HK-2 (cell line): ENCODE data around the gene AUTS2.

Source experiments
- DNase-seq: peaks from one replicate; pipeline ENCODE4 v3.0.0-alpha.2; 2018; ENCODE audit not compliant: unreplicated experiment

AUTS2 gene

DNA sequence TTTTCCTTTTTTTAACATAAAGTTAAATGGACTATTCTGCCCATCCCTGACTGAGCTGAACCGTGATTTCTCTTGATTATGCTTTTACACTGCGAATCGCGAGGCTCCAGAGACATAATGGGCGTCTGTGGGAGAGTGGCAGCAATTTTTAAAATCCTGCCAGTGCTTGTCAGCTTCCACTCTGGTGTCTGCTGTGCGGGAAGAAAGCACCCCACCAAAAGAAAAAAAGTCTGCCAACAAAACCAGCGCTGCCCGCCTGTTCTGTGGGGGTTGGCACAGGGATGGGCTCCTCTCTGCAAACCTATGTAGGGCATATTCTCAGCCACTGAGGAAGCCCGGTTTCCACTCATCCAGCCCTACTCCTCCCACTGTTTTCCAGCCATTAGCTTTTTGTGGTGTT, 941.3 kb downstream of the AUTS2 start:
- no peak for DNase-seq

- DNase-seq: no peak
Observed at GRCh38 chr7:70540641-70541040, 942.4 kb downstream of the AUTS2 start.

DNA sequence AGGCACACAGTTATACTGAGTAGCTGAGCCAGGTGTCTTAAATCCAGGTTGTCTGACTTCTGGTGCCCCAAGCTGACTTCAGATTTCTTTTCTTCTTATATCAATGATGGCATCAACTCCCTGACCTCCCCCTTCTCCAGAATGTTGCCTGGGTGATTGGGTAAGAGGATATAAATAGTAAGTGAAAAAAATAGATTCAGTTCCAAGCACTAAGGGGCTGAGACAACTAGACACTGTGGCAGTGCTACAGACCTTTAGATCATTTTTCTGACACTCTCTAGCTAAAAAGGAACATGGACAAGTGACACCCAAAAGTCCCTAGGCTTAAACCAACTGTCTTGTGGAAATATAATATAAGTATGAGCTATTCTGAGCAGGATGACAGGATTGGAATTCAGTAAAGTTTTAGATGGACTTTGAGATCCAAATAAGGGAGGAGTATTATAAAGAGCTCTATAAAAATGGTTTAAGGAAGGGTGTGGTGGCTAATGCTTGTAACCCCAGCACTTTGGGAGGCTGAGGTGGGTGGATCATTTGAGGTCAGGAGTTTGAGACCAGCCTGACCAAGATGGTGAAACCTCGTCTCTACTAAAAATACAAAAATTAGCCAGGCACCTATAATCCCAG, 944.6 kb downstream of the AUTS2 start:
- DNase-seq: no peak

GRCh38 chr7:70544016-70544415, 945.7 kb downstream of the AUTS2 start:
- DNase-seq: no peak

- no peak for DNase-seq
Observed at GRCh38 chr7:70545214-70545613, 946.9 kb downstream of the AUTS2 start.

DNA sequence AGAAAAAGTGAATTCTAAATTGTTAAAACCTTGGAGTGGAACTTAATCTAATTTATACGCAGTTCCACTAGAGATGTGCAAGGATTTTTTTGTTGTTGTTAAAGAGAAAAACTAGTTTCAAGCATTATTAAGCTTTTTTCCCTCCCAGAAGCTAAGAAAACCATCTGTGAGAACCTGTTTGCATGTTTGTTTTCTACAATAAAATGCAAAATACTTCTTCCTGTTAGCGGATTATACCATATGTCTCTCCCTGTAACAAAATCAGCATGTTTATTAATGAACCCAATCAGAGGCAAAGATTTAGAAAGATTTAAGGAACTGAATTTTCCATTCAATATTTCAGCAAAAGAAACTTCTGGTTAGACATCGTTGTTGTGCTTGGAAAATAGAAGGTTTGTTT, 953.9 kb downstream of the AUTS2 start:
- DNase-seq: no peak

GRCh38 chr7:70553364-70553763, 955.1 kb downstream of the AUTS2 start:
- DNase-seq: no peak

DNA sequence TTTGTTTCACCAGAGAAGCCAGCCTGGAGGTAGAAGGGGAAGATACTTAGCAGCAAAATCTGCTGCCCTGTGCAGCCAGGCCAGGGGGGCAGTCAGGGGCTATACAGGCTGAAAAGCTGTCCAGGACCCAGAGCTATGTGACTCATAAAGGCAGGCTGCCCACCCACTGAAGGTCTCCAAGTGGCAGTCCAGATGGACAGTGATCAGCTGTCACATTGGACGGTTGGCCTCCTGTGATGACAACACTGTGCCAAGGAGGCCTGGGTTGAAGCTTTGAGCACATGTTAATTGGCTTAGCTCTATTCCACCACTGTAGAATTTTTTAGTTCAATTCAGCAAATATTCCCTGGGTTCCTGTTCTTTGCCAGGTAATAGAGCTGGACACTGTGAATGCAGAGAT, 956.4 kb downstream of the AUTS2 start:
- DNase-seq: no peak

DNA sequence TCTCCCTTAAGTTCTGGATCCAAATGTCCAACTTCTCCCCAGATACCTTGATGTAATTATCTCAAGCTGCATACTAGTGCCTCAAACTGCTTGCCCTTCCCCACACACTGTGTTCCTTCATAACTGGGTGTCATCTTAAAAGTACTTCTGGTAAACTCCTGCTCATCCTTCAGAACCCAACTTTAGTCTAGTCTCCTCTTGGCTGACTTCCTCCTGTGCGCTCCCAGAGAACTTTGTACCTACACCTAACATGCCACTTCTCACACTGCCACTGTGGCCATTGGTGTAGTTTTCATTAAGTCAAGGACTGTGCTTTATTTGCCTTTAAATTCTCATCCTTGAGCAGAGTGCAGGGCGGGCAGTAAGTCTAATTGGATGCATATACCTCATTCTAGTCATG, 958.5 kb downstream of the AUTS2 start:
- DNase-seq: no peak

- no peak for DNase-seq
Observed at GRCh38 chr7:70557338-70557737, 959.1 kb downstream of the AUTS2 start.

DNA sequence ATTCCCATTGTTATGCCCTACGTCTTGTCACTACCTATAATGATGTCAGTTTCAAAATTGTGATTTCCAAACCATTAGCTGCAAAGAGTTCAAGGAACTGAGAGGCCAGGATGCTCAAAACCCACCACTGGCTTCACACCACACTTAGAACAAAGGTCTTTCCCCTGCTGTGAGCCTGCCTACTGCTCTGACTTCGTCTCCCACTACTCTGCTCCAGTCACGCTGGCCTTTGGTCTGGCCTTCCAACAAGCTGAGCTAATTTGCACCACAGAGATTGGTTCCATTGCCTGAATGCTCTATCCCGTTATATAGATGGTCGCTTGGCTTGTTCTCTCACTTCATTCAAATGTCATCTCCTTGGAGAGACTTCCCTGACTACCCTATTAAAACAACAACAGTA, 961.5 kb downstream of the AUTS2 start:
- DNase-seq: no peak

DNA sequence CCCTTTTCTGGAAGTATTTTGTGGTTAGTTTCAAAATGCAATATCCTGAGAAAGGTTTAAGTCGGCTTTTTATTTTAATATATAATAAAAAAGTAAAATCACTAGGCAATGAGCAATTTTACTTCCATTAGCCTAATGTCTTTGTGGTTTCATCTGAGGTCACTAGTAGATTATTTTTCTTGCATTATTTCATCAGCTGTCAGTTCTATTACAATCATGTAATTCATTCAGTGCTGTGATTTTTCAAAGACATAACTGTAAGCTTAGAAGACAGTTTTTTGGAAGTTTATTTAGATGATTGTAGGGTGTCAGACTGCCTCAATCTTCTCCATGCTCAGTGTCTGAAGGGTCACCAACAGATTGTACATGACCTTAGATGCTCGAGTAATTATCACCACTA, 965.7 kb downstream of the AUTS2 start:
- no peak for DNase-seq

DNA sequence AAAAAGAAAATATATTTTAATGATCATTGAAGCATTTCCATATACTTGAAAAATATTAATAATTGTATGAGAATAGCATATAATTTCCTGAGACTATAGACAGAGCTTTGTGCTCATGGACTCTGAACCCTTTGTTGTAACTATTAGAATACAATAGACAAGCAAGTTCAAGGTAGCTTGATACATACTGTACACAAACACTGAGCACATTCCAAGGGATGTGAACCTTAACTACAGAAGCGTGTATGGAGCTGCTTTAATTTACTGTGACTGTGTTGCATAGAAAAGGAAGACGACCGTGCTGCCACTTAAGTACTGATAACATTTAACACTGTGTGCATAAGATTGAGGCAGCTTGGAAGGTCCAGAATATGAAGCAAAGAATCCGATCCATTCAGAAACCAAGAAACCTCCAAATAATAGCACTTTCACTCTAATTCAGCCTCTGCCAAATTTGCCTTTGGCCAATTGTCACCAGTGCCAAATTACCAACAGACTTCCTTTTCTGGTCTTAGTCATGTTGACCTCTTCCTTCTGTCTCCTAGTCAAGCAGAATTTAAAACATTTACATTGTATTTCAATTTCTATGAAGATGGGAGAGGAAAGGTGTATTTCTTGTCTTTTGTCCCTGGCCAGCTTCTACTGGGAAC, 967.6 kb downstream of the AUTS2 start:
- DNase-seq: no peak

- no peak for DNase-seq
Observed at GRCh38 chr7:70566671-70567070, 968.4 kb downstream of the AUTS2 start.

DNA sequence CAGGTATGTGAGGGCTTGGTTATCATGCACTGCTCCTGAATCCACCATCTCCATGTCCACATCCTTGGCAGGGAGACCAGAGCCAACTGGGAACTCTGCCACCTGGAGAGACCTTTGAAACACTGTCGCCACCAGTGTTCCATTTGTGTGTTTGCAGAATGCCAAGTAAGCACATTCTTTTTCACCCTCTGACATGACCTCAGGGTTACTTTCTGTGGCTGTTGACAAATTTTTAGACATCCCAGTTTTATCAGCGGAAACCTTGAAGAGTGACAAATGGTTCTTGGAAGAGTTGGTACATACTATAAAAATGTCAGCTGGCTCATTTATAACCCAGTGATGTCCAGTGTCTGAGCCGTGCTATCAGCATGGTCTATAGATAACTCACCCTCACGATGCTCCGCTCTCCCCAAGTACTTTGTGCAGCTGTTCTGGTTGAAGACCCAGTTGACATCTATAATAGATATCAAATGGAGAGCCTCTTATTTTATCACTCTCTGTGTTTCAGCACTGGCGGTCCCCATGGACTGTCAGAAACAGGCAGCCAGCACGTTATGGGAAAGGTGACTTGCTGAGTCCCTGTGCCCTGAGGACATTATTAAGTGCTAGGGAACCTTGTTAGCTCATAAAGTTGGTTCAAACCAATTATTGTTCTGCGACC, 970.5 kb downstream of the AUTS2 start:
- no peak for DNase-seq

DNA sequence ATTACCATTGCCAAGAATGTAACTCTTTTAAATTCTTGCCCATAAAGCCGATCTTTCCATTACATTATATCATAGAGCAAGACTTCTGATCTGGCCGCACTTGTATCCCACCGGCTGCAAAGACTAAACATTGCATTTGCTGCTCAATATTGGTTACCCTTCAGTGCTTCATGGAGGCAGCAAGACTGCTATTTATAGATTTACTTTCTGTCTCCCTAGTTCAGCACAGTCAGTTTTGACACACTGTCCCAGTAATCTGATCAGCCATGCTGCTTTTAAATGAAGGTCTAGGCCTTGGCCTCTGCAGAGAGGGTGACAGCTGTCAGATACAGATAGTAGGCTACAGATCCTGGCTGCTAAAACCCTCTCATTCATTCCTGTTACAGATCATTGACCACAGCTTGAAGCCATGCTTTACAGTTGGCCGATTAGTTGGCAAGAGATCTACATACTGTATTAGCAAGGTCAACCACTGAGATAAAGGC, 971.1 kb downstream of the AUTS2 start:
- no peak for DNase-seq

GRCh38 chr7:70570029-70570428, 971.8 kb downstream of the AUTS2 start:
- DNase-seq: no peak

GRCh38 chr7:70570961-70571360, 972.7 kb downstream of the AUTS2 start:
- DNase-seq: no peak

DNA sequence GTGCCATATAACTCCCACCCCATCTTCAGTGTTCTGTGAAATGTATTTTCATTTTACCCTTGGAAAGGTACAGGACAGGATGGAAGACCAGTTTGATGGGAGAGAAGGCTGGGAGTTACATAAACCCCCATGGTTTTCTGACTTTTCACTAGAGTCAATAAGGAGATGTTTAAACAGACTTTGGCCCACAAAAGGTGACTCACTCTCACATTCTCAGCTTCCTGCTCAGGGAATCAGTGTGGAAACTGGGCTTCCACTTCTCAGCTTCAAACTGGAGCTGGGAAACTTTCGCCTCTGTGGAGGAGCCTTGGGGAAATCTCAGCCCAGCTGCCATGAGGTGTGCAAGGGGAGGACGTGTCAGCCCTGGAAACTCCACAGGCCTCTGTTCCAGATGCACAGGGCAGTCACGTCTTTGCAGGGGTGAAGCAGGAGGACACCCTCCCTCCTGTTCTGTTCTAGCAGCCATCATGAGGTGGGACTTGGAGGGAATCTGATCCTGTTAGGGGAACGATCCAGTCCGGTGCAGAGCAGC, 973.2 kb downstream of the AUTS2 start:
- DNase-seq: no peak

- DNase-seq: no peak
Observed at GRCh38 chr7:70571961-70572360, 973.7 kb downstream of the AUTS2 start.

GRCh38 chr7:70572571-70572970, 974.3 kb downstream of the AUTS2 start:
- no peak for DNase-seq

DNA sequence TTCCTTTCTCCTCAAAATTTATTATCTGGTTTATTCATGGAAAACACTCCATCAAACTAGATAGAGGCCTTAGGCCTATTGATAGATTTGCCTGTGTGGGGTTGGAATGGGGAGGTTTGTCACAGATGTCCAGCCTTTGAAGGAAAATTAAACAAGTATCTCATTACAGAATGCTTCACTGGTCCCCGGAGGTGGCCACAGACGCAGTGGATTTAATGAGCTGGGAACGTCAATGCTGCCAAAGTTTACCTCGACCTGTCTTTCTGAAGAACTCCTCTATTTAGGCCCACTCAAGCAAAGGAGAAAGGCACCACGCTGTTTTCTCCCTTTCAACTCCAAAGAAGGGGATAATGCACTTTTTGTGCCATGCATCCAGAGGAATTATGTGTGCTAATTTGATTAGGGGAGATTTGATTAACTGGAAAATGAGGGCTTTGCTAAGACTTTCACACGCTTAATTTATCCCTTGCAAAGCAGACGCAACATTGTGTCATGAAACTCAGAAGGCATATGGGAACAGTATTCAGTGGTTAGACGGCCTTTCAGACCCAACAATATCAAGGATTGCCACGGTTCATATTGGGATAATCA, 974.9 kb downstream of the AUTS2 start:
- no peak for DNase-seq

DNA sequence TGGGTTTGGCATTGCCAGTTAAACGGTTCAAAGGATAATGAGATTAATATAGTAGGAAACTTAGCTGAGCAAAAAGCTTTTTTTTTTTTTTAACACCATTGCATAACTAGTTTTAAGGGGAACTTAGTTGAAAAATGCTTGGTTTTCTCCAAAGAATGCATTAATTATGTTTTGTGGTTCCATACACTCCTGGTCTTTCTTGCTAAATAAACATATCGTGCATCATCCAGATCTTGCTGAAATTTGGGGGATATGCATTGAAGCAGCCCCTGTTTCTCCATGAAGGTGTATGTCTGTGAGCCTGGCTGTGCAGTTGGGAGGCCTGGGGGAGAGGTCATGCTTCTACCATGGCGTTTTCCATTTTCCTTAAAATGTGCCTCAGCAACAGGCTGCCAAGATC, 975.4 kb downstream of the AUTS2 start:
- no peak for DNase-seq
